ENCODE results near the gene NPHP4. TPM values are rescaled to one million over a fixed set of nuclear protein-coding genes. Genes with fewer than 3 reads are reported as not detected.

NPHP4 gene
- total RNA-seq, 2 donors from 2014 or later = 6.2 to 15.9 TPM

GRCh38 chr1:5844442-5844841 is 147.8 kb downstream of the NPHP4 start:
- H3K27ac ChIP-seq = no peak overlapping the region
- H3K4me1 ChIP-seq = no peaks in the 10 kb centered on the region
- H3K9ac ChIP-seq (ENCODE audit: low read depth in 2 of 2, low read length in 2 of 2) = no peak overlapping the region
- H3K4me3 ChIP-seq = no peak overlapping the region
- no peak for DNase-seq
- H3K27me3 ChIP-seq = no peaks in the 10 kb centered on the region
- intact Hi-C loops (cut with DNase I) = no loop called here
- no peaks in the 10 kb centered on the region for H3K36me3 ChIP-seq
- TF ChIP-seq, protein P1, sequence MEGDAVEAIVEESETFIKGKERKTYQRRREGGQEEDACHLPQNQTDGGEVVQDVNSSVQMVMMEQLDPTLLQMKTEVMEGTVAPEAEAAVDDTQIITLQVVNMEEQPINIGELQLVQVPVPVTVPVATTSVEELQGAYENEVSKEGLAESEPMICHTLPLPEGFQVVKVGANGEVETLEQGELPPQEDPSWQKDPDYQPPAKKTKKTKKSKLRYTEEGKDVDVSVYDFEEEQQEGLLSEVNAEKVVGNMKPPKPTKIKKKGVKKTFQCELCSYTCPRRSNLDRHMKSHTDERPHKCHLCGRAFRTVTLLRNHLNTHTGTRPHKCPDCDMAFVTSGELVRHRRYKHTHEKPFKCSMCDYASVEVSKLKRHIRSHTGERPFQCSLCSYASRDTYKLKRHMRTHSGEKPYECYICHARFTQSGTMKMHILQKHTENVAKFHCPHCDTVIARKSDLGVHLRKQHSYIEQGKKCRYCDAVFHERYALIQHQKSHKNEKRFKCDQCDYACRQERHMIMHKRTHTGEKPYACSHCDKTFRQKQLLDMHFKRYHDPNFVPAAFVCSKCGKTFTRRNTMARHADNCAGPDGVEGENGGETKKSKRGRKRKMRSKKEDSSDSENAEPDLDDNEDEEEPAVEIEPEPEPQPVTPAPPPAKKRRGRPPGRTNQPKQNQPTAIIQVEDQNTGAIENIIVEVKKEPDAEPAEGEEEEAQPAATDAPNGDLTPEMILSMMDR (IDR thresholded peaks at IDR 0.05) = no peak
- no peaks in the 10 kb centered on the region for H3K9me3 ChIP-seq

DNA sequence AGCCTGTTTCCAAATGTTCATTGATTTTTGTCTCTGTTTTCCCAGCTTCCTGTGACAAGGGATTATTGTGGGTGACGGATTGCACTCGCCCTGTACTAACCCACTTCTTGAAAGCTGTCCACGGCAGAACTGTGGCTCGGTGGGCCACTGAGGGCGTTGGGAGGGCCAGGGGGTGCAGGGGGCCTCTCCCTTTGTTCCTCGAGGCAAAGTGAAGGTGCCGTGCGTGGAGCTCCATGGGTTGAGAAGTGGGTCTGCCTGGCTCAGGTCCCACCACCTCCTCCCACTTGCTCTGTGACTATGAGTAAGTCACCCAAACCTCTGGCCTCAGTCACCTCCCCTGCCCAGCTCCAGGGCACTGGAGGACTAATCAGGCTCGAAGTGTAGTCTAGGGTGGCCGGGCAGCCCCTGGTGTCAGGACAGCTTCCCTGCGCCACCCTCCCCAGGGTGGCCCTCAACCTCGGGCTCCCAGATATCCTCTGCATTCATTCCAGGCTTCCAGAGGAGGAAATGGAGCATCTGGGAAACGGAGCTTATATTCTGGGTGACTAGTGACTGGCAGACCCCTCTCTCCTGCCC is 148.6 kb downstream of the NPHP4 start:
- no peak for DNase-seq
- no peaks in the 10 kb centered on the region for H3K27me3 ChIP-seq
- no peaks in the 10 kb centered on the region for H3K9me3 ChIP-seq
- intact Hi-C loops (cut with DNase I) = no loop called here
- H3K27ac ChIP-seq = no peak overlapping the region
- TF ChIP-seq, protein P1 (IDR thresholded peaks at IDR 0.05) = no peak
- H3K4me1 ChIP-seq = no peaks in the 10 kb centered on the region
- no peak overlapping the region for H3K9ac ChIP-seq (ENCODE audit: low read depth in 2 of 2, low read length in 2 of 2)
- H3K4me3 ChIP-seq = no peak overlapping the region
- H3K36me3 ChIP-seq = no peaks in the 10 kb centered on the region

- H3K4me1 ChIP-seq = no peaks in the 10 kb centered on the region
- no peak overlapping the region for H3K4me3 ChIP-seq
- TF ChIP-seq, protein P1 (IDR thresholded peaks at IDR 0.05) = no peak
- no peaks in the 10 kb centered on the region for H3K9me3 ChIP-seq
- H3K36me3 ChIP-seq = no peaks in the 10 kb centered on the region
- no peak for DNase-seq
- no peak overlapping the region for H3K27ac ChIP-seq
- no peak overlapping the region for H3K9ac ChIP-seq (ENCODE audit: low read depth in 2 of 2, low read length in 2 of 2)
- intact Hi-C loops (cut with DNase I) = no loop called here
- no peaks in the 10 kb centered on the region for H3K27me3 ChIP-seq
Observed at GRCh38 chr1:5842679-5843078, 149.5 kb downstream of the NPHP4 start.

DNA sequence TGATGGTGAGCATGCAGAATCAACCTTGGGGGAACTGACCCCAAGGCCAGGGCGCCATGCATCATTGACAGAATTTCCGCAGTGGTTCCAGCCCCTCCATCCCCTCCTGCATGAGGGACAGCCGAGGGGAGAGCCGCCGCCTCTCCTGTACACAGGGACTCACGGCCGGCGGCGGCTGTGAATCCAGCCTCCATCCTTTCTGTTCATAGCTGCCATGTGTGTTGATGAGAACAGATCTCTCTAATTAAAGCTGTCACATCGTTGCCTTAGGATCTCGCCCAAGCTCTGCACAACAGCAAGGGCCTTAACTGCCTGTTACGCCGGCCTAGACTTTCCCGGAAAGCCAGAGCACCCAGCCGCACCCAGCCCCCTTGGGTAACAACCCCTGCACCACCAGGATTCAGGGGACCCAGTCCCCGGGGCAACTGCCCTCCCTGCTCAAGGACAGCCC is 151.6 kb downstream of the NPHP4 start:
- Histone ChIP-seq H3K4me3 (no peak overlapping the region), H3K27ac (no peak overlapping the region), H3K4me1 (no peaks in the 10 kb centered on the region), H3K36me3 (no peaks in the 10 kb centered on the region), H3K27me3 (no peaks in the 10 kb centered on the region), H3K9ac (ENCODE audit: low read depth in 2 of 2, low read length in 2 of 2) (no peak overlapping the region), H3K9me3 (no peaks in the 10 kb centered on the region)
- no peak for DNase-seq
- TF ChIP-seq, protein P1 (IDR thresholded peaks at IDR 0.05) = no peak
- intact Hi-C loops (cut with DNase I) = no loop called here

DNA sequence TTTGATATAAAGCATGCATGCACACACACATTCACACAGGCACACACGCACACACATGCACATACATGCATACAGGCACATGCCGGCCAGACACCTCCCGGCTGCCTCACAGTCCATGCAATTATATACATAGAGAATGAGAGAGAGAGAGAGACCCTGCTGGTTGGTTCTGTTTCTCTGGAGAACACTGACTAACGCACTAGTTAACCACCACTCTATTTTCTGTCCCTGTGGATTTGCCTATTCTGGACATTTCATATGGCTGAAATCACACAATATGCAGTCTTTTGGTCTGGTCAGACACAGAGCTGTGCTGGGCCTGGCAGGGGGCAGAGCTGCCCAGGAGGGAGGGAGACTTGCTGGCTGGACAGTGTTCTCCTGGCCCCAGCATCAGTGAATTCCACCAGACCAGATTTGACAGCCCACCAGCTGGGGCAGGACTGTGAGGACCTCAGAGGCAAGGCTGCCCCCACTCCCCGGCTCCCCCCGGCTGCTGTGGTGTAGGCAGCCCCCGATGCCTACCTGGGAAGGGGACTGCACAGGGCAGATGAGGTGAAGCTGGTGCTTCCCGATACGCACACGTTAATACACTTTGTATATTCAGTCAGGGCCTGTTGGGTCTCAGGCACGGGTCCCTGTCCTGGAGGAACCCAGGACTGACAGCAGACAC is 152.2 kb downstream of the NPHP4 start:
- H3K9ac ChIP-seq (ENCODE audit: low read depth in 2 of 2, low read length in 2 of 2) = no peak overlapping the region
- TF ChIP-seq, protein P1 (IDR thresholded peaks at IDR 0.05) = no peak
- intact Hi-C loops (cut with DNase I) = no loop called here
- no peaks in the 10 kb centered on the region for H3K36me3 ChIP-seq
- H3K27ac ChIP-seq = no peak overlapping the region
- no peak overlapping the region for H3K4me3 ChIP-seq
- no peaks in the 10 kb centered on the region for H3K27me3 ChIP-seq
- H3K9me3 ChIP-seq = no peaks in the 10 kb centered on the region
- DNase-seq = no peak
- H3K4me1 ChIP-seq = no peaks in the 10 kb centered on the region
